ENCODE results near the gene PROCA1.

PROCA1 gene, protein sequence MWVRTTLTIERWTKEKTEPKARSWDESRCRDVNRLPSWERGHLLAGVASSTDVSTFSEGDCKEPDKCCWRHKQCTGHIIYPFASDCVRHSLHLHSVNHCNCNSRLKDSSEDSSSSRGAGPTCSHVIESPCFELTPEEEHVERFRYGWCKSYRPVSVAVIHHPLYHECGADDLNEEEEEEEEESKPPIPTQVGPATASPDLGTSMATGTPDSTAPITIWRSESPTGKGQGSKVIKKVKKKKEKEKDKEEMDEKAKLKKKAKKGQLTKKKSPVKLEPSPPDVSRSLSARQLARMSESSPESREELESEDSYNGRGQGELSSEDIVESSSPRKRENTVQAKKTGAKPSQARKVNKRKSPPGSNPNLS

DNA sequence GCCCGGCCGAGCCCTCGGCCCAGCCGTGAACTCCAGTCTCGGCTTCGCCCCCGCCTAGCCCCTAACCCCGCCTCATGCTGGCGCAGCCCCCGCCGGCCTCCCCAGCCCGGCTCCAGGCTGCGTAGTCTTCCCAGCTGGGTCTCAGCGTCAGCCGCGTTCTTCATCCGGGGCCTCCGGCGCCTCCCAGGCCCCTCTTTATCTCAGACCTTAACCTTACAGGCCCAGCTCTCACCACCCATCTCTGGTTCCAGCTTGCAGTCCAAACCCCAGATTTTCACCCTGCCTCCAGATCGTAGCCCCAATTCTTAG is at the start of gene PROCA1:
TSS of gene PROCA1 (minus strand) at position 166 of the 309 bp plus-strand sequence. CDS start 228 bp downstream, outside the sequence.
- no peak for DNase-seq (ENCODE audit: low spot score)

DNA sequence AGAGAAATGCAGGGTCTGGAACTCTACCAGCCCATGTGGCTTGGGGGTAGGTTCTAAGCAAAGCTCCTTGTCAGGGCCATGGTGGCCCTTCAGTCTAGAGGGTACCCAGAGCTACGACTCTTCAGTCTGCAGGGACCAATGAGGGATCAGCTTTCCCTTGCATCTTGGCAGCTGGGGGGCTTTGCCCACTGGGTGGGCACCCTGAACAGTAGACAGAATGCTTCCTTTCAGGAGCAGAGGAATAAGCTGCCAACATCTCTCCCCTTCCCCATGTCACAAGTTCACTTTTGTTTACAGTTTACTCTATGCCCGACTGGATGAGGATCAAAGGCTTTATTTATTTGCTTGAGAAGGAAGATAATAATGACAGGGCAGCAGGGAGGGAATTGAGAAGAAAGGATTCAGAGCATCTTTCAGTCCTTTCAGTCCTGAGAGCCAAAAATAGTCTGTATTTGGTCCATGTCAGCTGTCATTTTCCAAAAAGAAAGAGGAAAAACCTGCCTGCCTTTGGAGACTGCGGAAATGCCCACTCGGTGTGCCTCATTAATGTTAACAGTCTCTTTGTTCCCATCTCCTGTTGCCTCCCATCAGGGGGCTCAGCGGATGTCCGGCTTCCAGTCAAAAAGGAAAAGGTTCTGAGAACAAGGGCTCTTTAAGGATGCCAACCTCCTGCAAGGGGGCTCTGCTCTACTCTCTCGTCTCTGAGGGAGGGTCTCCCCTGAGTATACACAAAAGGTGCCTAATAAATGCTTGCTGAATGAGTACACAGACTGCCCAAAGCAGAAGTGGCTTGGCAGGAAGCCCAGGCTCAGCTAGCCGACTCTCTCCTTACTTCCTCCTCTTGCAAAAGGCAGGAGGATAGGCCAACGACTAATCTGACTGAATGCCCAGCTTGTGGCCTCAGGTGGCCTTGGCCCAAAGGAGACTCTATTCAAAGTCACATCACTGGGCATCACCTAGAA is 49.2 kb upstream of the PROCA1 start:
- DNase-seq (ENCODE audit: low spot score) = peak; percentile 46

DNA sequence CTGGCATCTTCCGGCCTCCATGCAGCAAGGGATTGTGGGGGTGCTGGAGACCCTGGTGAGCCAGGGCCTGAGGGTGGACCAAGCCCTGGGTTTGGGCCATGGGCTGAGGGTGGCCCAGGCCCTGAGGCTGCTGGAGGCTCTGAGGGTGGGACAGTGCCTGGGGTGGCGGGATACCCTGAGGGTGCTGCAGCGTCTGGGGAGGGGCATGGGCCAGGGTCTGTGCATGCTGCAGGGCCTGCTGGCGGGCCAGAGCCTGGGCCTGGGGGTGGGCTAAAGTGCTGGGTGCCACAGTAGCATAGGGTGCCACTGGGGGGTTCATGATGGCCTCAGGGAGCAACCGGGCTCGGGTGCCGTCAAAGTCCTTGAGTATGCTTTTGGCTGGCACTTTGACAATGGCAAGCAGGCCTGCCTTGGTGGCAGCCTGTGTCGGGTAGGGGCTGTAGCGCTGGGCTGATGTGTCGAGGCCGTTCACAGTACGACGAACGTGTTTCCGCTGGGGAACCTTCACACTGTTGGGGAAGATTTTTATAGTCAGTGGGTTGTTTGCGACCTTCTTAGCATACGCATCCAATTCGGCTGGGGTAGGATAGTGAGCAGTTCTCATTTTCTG is 47.7 kb upstream of the PROCA1 start:
- no peak for DNase-seq (ENCODE audit: low spot score)

DNA sequence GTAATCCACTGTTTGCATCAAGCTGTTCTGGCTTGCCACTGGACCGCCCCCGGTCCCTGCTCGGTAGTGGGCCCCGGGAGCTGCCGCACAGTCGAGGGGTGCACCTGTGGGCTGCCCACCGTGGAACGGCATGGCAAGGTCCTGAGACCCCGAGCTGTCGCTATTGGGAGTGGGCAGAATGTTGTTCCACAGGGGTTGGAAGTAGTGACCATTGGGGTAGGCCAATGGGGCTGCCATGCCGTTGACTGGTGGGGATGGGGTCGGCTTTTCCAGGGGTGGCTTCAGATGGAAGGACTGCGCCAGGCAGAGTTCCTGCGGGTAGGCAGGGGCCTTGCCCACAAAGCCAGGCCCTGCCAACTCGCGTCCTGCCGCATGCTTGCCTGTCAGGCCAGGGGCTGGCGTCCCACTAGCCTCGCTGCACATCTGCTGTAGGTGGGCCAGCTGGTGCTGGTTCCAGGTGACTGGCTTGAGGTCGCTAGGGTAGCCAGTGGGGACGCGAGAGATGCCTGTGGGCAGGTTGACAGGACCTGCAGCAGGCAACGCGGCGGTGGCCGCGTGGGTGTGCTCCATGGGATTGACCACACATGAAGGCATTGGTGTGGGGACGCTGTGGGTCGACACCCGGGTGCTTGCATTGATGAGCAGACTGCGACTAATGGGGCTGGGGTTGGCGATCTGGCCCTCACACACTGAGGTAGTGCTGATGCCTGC is 46.9 kb upstream of the PROCA1 start:
- no peak for DNase-seq (ENCODE audit: low spot score)

DNA sequence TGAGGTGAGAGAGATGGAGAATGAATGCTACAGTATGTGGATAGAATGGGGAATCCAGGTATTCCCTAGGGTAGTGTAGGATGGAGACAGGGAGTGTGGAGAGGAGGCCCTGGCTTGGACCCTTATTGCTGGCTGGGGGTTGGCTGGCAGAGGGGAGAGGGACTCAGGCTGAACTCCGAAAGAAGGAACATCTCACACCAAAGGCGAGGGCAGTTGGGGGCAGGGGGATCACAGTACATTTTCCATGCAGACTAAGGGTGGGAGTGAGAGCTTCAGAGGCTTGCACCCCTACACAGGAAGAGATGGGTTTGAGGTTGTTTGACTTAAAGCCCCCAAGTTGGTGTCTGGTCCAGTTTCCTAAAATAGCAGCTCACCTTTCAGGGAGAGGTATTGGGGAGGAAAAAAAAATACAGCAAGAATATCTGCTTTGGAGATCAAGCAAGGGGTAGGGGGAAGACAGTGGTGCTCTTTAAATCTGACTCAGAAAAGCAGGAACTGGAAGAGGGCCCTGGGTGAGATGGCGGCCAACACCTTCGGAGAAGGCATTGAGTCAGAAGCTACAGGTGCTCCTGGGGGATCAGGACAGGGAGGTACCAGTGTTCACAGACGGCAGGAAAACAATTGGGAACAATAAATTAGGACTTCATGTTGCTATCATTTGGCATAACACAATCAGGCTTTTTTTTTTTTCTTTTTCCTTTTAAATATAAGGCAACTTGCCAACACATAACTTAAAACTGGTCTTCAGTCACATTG is 44.5 kb upstream of the PROCA1 start:
- DNase-seq (ENCODE audit: low spot score) = no peak

DNA sequence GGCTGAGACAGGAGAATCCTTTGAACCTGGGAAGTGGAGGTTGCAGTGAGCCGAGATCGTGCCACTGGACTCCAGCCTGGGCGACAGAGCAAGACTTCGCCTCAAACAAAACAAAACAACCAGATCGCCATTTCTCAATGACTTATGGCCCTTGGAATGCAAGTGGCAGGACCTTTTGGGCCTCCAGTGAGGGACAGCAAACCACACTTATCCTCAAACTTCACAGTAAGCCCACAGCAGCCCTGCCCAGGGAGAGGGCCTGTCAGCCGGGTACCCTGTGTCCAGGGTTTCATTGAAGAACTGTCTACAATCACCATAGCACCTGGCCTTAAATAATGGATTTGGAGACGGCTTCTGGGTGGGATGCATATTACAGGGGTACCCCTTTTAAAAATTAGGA is 43.8 kb upstream of the PROCA1 start:
- no peak for DNase-seq (ENCODE audit: low spot score)

DNA sequence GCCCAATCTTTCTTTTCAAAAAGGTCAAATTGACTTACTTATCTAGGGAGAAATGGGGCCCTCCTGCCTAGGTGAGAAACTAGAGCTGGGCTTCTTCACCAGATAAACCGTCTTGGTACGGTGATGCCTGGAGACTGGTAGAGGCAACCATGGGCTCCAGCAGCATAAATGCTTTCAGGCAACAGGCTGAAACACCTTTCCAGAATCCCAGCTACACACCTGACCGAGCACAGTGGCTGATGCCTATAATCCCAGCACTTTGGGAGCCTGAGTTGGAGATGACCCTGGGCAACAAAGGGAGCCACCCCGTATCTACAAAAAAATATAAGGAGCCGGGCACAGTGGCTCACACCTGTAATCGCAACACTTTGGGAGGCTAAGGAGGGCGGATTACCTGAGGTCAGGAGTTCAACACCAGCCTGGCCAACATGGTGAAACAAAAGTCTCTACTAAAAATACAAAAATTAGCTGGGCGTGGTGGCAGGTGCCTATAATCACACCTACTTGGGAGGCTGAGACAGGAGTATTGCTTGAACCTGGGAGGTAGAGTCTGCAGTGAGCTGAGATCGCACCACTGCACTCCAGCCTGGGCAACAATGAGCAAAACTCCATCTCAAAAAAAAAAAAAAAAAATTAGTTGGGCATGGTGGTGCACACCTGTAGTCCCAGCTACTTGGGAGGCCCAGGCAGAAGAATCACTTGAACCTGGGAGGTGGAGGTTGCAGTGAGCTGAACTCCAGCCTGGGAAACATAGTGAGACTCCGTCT is 40.1 kb upstream of the PROCA1 start:
- no peak for DNase-seq (ENCODE audit: low spot score)

DNA sequence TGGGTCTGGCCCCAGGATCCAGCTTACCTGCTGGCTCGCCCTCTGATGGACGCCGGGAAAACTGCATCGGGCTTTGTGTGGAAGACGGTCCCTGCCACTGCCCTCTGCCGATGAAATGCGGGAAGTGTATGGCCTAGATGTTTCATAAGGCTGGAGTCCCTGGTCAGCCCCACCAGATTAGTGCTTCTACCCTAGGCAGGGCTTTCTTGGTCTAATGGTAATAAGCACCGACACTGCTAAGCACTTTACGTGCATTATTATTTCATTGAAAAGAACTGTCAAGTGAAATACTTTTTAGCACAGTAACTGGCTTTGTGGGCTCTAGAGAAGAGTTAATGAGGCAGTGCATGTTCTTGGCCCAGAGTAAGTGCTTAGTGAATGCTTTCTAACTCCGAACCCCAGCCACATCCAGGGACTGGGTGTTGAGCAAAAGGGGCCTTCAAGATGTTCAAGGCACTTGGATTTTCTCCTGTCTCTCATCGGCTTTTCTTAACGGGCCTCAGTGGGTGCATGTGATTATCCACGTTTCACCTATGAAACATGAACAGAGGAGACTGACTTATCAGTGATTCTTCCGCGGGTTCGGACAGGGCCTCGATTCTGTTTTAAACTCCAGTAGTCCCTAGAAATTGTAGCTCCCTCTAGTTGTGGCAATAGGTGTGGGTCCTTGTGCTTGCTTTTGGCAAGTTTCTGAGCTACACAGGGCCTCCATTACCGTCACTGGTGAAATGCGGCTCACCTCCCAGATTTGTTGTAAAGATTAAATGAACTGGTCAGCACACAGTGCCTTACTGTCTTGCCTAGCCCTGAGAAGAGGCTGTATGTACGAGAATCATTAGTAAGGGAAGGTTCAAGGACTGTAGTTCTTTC is 38.7 kb upstream of the PROCA1 start:
- DNase-seq (ENCODE audit: low spot score) = peak; percentile 90

DNA sequence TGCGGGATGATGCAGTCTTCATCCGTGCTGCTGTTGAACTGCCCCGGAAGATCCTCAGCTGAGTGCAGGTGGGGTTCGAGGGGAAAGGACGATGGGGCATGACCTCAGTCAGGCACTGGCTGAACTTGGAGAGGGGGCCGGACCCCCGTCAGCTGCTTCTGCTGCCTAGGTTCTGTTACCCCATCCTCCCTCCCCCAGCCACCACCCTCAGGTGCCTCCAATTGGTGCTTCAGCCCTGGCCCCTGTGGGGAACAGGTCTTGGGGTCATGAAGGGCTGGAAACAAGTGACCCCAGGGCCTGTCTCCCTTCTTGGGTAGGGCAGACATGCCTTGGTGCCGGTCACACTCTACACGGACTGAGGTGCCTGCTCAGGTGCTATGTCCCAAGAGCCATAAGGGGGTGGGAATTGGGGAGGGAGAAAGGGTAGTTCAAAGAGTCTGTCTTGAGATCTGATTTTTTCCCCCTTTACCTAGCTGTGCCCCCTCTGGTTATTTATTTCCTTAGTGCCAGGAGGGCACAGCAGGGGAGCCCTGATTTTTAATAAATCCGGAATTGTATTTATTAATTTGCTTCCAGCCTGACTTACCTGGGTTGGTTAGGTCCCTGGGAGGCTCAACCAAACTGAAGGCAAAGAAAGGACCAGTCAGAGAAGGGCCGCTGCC is 38.0 kb upstream of the PROCA1 start:
- no peak for DNase-seq (ENCODE audit: low spot score)

DNA sequence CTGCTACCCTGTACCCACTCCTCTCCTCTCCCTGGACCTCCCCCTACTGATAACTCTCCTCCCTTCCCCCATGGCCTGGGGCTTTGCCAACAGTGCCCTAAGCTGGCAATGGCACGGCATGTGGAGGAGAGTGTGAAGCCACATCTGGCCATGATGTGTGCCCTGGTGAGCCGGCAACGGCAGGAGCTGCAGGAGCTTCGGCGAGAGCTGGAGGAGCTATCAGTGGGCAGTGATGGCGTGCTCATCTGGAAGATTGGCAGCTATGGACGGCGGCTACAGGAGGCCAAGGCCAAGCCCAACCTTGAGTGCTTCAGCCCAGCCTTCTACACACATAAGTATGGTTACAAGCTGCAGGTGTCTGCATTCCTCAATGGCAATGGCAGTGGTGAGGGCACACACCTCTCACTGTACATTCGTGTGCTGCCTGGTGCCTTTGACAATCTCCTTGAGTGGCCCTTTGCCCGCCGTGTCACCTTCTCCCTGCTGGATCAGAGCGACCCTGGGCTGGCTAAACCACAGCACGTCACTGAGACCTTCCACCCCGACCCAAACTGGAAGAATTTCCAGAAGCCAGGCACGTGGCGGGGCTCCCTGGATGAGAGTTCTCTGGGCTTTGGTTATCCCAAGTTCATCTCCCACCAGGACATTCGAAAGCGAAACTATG is 37.3 kb upstream of the PROCA1 start:
- DNase-seq (ENCODE audit: low spot score) = no peak

DNA sequence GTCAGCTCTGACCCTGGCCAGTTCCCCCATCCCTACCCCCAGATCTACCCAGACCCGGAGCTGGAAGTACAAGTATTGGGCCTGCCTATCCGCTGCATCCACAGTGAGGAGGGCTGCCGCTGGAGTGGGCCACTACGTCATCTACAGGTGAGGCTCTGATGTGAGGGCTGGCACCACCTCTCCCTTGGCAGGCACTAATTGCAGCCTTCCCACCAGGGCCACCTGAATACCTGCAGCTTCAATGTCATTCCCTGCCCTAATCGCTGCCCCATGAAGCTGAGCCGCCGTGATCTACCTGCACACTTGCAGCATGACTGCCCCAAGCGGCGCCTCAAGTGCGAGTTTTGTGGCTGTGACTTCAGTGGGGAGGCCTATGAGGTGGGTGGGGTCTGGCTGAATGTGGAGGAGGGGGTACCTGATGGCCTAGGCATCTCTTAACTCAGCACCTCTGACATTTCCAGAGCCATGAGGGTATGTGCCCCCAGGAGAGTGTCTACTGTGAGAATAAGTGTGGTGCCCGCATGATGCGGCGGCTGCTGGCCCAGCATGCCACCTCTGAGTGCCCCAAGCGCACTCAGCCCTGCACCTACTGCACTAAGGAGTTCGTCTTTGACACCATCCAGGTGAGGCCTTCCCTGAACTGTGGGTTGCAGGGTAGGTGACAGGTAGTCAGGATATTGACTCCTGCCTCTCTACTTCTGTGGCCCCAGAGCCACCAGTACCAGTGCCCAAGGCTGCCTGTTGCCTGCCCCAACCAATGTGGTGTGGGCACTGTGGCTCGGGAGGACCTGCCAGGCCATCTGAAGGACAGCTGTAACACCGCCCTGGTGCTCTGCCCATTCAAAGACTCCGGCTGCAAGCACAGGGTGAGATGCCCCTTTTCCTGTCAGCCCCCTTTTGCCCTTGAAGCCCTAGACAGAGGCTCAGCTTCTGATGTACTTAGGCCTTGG is 36.4 kb upstream of the PROCA1 start:
- DNase-seq (ENCODE audit: low spot score) = no peak

DNA sequence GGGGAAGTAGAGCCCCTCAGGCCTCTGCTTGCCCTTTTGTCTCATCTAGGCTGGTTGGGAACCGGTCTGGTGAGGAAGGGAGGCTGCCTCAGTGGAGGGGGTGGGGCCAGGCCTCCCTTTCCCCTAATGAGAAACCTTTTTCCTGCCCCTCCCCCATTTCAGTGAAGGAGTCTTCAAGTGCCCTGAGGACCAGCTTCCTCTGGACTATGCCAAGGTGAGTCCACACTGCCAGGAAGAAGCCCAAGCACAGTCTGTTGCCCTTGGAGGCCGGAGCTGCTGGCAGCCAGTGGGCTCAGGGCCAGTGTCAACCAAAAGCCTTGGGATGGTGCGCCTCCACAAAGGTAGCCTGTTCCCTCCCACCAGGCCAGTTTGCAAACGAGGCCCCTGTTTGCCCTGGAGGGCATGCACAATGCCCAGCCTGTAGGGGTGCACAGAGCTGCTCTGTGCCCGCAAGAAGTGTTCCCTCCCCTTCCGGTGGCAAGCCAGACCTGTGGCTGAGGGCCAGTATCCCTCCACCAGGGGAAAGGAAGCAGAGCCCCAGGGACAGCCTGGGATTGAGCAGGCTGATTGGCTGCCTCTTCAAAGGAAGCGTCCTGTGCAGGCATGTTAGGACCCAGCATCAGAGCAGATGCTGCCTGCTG is 35.5 kb upstream of the PROCA1 start:
- no peak for DNase-seq (ENCODE audit: low spot score)

DNA sequence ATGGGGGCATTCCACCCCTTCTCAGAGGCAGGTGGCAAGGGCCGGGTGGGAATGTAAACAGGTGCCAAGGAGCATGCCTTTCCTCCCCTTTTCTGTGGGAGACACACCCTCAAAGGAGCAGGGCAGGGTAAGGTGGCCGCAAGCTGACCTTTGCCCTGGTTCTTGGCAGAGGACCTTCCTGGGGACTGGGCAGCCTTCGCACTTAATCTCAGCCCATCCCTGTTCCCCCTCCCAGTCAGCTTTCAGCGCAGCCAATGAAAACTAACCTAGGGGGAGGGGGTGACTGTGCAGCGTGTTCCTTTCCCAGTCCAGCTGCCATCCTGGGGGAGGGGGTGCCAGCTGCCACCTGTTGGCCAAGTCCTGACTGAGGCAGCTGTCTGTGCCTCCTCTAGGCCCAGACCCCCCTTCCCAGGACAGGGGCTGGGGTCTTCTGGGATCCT is 34.9 kb upstream of the PROCA1 start:
- DNase-seq (ENCODE audit: low spot score) = no peak

DNA sequence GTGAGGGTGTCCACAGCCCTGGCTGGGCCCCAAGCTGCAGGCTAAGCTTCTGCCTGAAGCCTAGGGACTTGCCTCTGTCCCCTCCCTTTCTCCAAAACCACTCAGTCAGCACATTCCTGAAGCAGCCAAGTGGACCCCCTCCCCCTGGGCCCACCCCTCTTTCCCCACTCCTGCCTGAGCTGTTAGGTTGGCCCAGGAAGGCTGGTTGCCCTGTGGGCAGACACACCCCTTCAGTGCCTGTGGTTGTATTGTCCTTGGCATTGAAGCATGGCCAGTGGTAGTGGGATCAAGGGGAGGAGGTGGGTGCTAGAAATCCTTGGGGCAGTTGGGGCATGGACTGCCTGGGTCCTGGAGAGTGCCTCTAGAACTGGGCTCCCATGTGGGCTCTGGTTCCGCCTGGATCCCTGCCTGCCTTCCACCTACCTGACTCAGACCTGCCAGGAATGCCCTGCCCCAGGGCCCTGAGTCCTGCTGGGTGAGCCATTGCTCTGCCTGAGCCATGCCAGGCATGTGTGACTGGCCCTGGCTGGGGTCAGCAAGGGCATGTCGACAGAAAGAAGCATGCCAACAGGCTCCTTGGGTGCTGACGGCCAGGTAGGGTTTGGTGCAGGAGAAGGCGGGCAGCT is 34.2 kb upstream of the PROCA1 start:
- peak; percentile 14 for DNase-seq (ENCODE audit: low spot score)

DNA sequence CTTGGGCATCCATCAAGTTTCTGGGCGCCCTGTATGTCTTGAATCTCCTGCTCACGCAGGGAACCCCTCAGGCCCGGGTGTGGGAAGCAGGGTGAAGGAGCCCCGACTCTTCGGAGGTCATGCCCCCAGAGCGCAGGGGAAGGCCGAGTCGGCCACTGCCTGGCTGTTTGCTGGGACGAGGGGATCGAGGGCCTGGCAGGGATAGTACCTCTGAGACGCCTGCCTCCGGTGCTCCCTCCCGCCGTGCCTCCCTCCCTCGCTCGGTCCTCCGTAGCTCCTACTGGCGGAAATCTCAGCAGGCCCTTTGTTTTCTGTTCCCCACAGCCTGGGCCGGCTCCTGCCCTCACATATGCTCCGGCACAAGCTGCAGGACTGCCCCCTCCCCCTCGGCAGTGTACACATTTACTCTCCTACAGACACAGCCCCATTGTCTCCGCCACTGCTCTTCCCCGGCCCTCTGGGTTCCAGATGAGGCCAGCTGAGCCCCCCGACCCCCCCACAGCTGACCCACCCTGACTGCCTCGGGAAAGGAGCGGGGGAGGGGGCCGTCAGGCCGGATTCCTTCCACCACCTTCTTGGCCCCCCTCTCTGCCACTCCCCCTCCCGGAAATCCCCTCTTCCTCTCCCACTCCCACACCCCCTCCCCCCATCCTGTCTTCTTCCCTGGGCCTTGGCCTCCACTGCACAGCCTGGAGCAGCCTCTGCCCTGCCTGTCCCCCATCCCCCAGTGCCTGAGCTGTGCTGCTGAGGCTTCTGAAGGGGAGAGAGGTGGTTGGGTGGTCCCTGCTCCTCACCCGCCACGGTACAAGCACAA is 33.5 kb upstream of the PROCA1 start:
- DNase-seq (ENCODE audit: low spot score) = peak; percentile 52

All from GM03348 (cell line).